Adrenal gland (tissue), 12 donors: ENCODE measurements around the gene EPHA6. TPM values are rescaled to one million over a fixed set of nuclear protein-coding genes. Genes with fewer than 3 reads are reported as not detected.

Source experiments
- DNase-seq, 7 donors: peaks; one replicate each; pipeline ENCODE4 v3.0.0-alpha.2; 2019 to 2020
- H3K27ac ChIP-seq, 5 donors: fragments of 200-600 bp; sonication (generic) in 4 of 5; 1 replicate in 3 of 5; 2 replicates in 2 of 5; pipeline versions ENCODE4 v1.5.1 to v1.8.0; 2016 to 2020; ENCODE audit warnings: mild to moderate bottlenecking in 1 of 5
- H3K27me3 ChIP-seq: fragments of 200-600 bp; 2 replicates; pipeline ENCODE4 v1.8.0; 2021
- H3K36me3 ChIP-seq, 2 donors: fragments of 200-600 bp; replicated peaks in 1 of 2; 1 replicate in 1 of 2; 2 replicates in 1 of 2; pipeline versions ENCODE4 v1.5.1 to v1.8.0; 2018 to 2022
- H3K4me1 ChIP-seq, 2 donors: fragments of 200-600 bp; replicated peaks in 1 of 2; 1 replicate in 1 of 2; 2 replicates in 1 of 2; pipeline versions ENCODE4 v1.5.1 to v1.8.0; 2018 to 2021
- H3K4me3 ChIP-seq, 4 donors: fragments of 200-600 bp; sonication (generic) in 3 of 4; one replicate each; pipeline ENCODE4 v1.5.1; 2016 to 2018
- H3K9me3 ChIP-seq, 3 donors: fragments of 200-600 bp; sonication (generic) in 1 of 3; replicated peaks in 1 of 3; 1 replicate in 2 of 3; 2 replicates in 1 of 3; pipeline versions ENCODE4 v1.5.1 to v1.8.0; 2016 to 2021
- CTCF ChIP-seq, 6 experiments: fragments of 450-650 bp in 4 of 6; fragments of 200-600 bp in 2 of 6; sonication (generic) in 1 of 6; IDR thresholded peaks; 1 replicate in 5 of 6; 2 replicates in 1 of 6; pipeline versions ENCODE4 v1.5.1 to v1.8.0; 2016 to 2021; ENCODE audit warnings: antibody characterized with exemption in 6 of 6, mild to moderate bottlenecking in 2 of 6, moderate library complexity in 1 of 6
- POLR2A ChIP-seq, 2 donors: fragments of 450-650 bp; IDR thresholded peaks; one replicate each; pipeline ENCODE4 v1.6.1; 2017; ENCODE audit warnings: antibody characterized with exemption in 2 of 2, mild to moderate bottlenecking in 2 of 2, moderate library complexity in 1 of 2
- WGBS, 4 donors: extraction: QIAGEN DNeasy Blood & Tissue Kit in 2 of 4; methylation state at CpG; one replicate each; pipeline versions ENCODE4 v1.1.5 to v1.1.7; 2013 to 2017; 5-methylcytosine and 5-hydroxymethylcytosine counted together
- intact Hi-C, 2 donors: fragments of 100-400 bp; cut with DNase I; formaldehyde crosslinking; loops; one replicate each; pipeline versions ENCODE4 v1.14.1 to v1.15.0; 2022 to 2023
- polyA plus RNA-seq, 3 donors: library from polyadenylated mRNA; stranded (reverse); fragments of 200-250 nt in 2 of 3; fragments of 350-450 nt in 1 of 3; fragmentation: Illumina TruSeq in 1 of 3; extraction: RNeasy Lipid Tissue Mini Kit (QIAGEN cat#74804) in 1 of 3; gene quantifications; one replicate each; pipeline ENCODE4 v1.2.3, GENCODE V29; 2013 to 2014
- total RNA-seq, 9 donors: library from RNA; depleted of rRNA in 4 of 9; stranded (reverse); fragments of >200 nt in 4 of 9; fragments of 120-200 nt in 1 of 9; fragmentation: NEBNext Ultra II Directional in 1 of 9; extraction: Animal tissue kit (Norgen Biotek cat#: 25700) in 1 of 9; gene quantifications; one replicate each; pipeline versions ENCODE4 v1.1.0 to v1.2.4, GENCODE V29; 2013 to 2023
- donor health status: healthy with polysubstance abuse.
- donor health status: Bipolar disorder and iron deficiency.
- donor health status: DM: yes; HTN: yes; CAD: no.
- donor health status: DM: no; HTN: no; CAD: no.
- donor health status: DM: no; HTN: no; CAD: no.
- donor health status: DM: yes; HTN: yes; CAD: no.

Gene EPHA6
- total and polyA plus RNA-seq, 12 donors, result 0.07 to 2.1 (median 0.07) TPM; not detected in 9

GRCh38 chr3:97353176-97353575 lies 538.8 kb downstream of the EPHA6 start:
- H3K4me3 ChIP-seq, result no peak overlapping the region
- no peak for DNase-seq

GRCh38 chr3:97359977-97360376 lies 545.6 kb downstream of the EPHA6 start:
- H3K36me3 ChIP-seq, result no peaks in the 10 kb centered on the region
- DNase-seq, result no peak
- no peaks in the 10 kb centered on the region for H3K27me3 ChIP-seq
- 35 to 51% (median 46%) methylated on average over 2 of the region's 2 CpGs for WGBS, 4 donors
- no peak overlapping the region for H3K27ac ChIP-seq
- no peaks in the 10 kb centered on the region for H3K4me1 ChIP-seq
- H3K9me3 ChIP-seq, result no peaks in the 10 kb centered on the region
- TF ChIP-seq POLR2A (IDR thresholded peaks at IDR 0.05) (no peak), CTCF (IDR thresholded peaks at IDR 0.05) (no peak)
- H3K4me3 ChIP-seq, result no peak overlapping the region
- intact Hi-C loops, result no loop called here

More at GRCh38 chr3:97353176-97353575, 538.8 kb downstream of the EPHA6 start:
- H3K9me3 ChIP-seq, result peaks cover 0 to 4% (median 0%) of the 10 kb centered on the region in 3 donors
- H3K27ac ChIP-seq, result no peak overlapping the region
- no peaks in the 10 kb centered on the region for H3K4me1 ChIP-seq
- intact Hi-C loops, result no loop called here
- H3K27me3 ChIP-seq, result no peaks in the 10 kb centered on the region
- 70 to 90% (median 72%) methylated on average over 2 of the region's 2 CpGs for WGBS, 4 donors
- no peaks in the 10 kb centered on the region for H3K36me3 ChIP-seq
- TF ChIP-seq CTCF (IDR thresholded peaks at IDR 0.05) (no peak), POLR2A (IDR thresholded peaks at IDR 0.05) (no peak)

- intact Hi-C loops, result no loop called here
- Histone ChIP-seq H3K27ac (no peak overlapping the region), H3K4me3 (no peak overlapping the region), H3K9me3 (no peaks in the 10 kb centered on the region), H3K36me3 (no peaks in the 10 kb centered on the region), H3K4me1 (no peaks in the 10 kb centered on the region), H3K27me3 (no peaks in the 10 kb centered on the region)
- TF ChIP-seq CTCF (IDR thresholded peaks at IDR 0.05) (no peak), POLR2A (IDR thresholded peaks at IDR 0.05) (no peak)
- no peak for DNase-seq
- WGBS, 4 donors, result 60 to 67% (median 62%) methylated on average over 3 of the region's 3 CpGs
Measured at GRCh38 chr3:97360804-97361203, 546.4 kb downstream of the EPHA6 start.

GRCh38 chr3:97384583-97384982 lies 570.2 kb downstream of the EPHA6 start:
- intact Hi-C loops, result no loop called here
- Histone ChIP-seq H3K4me3 (no peak overlapping the region), H3K4me1 (no peaks in the 10 kb centered on the region), H3K27ac (no peak overlapping the region), H3K27me3 (no peaks in the 10 kb centered on the region), H3K9me3 (no peaks in the 10 kb centered on the region), H3K36me3 (no peaks in the 10 kb centered on the region)
- DNase-seq, result no peak
- TF ChIP-seq CTCF (IDR thresholded peaks at IDR 0.05) (no peak), POLR2A (IDR thresholded peaks at IDR 0.05) (no peak)
